NT2/D1 (cell line): Measurements from ENCODE around the gene DHRS1.

ENCODE experiments used
- SUZ12 ChIP-seq: IDR thresholded peaks from 2 replicates; pipeline ENCODE4 v1.6.1; 2011; ENCODE audit not compliant: insufficient read length, insufficient read depth; ENCODE audit errors: extremely low read depth
- YY1 ChIP-seq: IDR thresholded peaks from 2 replicates; pipeline ENCODE4 v1.6.1; 2011; ENCODE audit not compliant: insufficient read length, insufficient read depth
- ZNF274 ChIP-seq: IDR thresholded peaks from 2 replicates; pipeline ENCODE4 v1.6.1; 2011; ENCODE audit warnings: mild to moderate bottlenecking, low read depth, low read length

- TF ChIP-seq YY1: no peak
- no peak for TF ChIP-seq ZNF274
- TF ChIP-seq SUZ12: no peak
Observed at GRCh38 chr14:24308342-24309124, 9.0 kb upstream of the DHRS1 start.
